HG02763 (cell line): Measurements from ENCODE around the gene EPN3.

Experiments used
- ATAC-seq: cut with Tn5 transposase; IDR thresholded peaks from one replicate; pipeline ENCODE4 v1.9.1; 2021; ENCODE audit warnings: mild to moderate bottlenecking, moderate library complexity; ENCODE audit not compliant: unreplicated experiment

EPN3 gene

DNA sequence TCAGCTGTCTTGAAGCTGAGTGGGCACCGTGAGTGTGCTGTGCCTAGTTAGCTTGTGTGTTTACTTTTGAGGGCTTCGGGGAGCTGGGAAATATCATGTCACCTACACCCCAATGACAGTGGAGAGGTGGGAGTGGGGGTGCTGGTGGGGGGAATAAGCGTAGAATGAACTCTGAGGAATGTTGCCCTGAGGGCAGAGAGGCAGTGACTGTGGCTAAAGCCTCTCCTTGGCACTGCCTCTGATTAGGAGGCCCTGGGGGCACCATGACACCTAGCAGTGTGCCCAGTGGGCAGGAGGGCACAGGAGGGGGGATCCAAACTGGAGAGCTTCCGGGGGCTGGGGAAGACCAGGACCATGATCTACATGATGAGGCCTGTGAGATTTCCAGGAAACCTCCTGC, 52.8 kb downstream of the EPN3 start:
- no peak for ATAC-seq

DNA sequence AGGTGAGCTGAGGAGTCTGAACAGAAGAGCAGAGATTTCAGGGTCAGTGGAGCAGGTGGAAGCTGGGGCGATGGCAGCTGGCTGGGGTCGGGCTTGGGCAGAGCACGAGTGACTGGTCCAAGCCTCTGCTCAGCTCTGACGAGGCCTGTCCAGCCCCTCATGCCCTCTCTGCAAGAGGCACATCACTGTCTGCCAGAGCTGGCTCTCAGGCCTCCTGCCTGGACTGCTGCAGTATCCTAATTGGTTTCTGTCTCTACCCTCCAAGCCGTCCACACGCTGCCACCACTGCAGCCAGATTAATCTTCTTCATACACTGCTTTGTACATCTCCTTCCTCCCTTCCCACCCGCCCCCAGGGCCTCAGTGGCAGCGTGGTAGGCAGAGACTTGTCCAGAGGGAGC, 53.4 kb downstream of the EPN3 start:
- no peak for ATAC-seq

DNA sequence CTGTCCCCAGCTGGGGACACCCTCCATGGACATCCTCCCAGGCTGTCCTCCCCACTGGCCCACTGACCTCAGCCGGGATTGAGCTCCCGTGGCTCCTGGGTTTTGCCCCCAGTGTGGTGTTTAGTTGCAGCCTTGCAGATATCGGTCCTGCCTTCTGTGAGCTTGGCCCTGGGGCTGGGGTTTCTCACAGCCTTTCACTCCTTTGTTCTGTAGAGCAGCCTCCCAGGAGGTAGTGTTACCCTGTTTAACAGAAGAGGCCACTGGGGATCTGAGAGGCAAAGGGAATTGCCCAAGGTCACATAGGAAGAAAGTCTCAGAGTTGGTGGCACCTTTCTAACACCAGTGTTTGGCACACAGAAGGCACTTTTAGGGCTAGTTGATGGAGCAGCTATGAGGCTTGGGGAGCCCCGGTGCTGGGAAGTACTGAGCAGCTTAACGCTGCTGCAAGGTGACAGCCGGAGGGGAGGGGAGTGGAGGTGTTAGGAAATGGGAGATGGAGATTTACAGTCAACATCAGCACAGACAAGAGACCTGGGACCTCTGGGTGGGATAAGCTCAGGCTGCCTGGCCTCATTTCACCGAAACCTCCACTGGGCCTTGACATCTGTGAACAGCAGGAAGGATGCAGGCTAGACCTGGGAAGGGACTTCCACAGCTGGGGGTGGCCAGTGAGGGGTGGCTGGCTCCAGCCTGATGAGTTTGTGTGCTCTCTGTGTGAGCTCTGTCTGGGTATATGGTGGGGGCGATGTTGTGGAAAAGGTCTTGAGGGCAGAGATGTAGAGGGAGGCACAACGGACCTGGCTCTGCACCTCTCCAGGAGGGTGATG, 54.1 kb downstream of the EPN3 start:
- no peak for ATAC-seq

DNA sequence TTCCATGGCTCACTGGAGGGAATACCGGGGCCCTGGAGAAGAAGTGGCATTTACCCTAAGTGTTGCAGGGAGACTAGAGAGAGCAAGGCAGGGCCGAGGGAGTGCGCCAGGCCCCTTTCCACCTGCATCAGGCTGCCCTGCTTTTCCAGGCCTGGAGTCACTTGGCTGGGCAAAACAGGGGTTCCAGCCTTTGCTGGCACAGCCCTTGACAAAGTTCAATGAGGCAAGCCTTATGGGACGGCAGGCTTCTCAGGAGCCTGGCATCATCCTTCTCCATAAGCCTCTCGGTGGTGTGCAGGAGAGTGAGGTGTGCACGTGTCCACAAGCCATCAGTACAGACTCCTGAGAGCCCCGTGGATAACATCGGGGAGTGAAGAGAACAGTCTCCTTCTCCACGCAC, 55.0 kb downstream of the EPN3 start:
- no peak for ATAC-seq

DNA sequence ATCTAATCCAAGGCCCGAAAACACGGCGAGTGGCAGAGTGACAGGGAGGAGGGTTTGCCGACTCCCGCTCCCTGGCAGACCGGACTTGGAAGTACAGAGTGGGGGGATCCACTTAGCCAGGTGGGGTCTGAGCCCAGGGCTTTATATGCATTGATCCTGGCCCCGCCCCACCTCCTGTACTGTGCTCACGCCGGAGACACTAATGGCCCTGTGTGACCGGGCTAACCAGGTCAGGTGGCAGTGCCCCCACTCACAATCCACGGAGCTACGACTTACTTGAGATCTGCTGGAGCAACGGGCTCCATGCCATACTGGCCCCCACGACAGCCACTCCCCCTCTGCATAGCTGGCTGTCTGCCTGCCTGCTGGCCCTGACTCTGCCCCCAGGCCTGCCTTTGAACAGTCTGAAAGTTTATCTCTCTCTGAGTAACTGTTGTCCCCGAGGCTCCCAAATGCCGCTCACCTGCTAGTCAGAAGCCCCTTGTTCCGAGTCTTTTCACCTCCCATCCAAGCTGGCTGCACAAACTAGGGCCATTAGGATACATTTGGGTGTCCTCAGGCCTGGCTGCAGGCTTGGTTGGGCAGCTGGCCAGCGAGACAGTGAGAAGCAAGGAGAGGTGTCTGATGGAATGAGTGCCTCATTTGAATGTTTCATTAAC, 56.0 kb downstream of the EPN3 start:
- ATAC-seq = no peak

DNA sequence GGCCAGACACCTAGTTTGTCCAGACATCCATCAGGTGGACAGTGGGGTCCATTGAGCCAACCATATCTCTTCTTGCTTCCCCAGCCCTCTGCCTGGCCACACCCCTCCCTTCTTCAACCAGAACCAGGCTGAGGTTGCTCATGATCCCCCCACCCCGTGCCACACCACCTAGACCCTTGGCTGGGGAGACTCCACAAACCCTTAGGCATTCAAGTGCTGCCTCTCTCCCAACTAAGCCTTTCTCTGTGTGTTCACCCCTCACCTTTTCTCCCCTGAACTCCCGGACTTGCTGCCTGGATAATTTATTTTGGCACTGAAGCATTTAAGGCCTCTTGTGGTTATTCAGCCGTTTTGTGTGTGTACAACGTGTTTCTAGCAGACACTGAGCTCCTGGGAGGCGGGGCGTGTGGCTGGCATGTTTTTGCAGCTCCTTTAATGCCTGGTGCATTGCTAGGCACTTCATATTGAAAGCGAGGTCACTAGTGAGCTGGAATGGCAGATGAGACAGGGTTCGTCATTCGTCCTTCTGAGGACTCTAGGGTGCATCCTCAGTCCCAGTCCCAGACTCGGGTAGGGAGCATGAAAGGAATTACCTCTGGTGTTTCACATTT, 56.7 kb downstream of the EPN3 start:
- no peak for ATAC-seq

DNA sequence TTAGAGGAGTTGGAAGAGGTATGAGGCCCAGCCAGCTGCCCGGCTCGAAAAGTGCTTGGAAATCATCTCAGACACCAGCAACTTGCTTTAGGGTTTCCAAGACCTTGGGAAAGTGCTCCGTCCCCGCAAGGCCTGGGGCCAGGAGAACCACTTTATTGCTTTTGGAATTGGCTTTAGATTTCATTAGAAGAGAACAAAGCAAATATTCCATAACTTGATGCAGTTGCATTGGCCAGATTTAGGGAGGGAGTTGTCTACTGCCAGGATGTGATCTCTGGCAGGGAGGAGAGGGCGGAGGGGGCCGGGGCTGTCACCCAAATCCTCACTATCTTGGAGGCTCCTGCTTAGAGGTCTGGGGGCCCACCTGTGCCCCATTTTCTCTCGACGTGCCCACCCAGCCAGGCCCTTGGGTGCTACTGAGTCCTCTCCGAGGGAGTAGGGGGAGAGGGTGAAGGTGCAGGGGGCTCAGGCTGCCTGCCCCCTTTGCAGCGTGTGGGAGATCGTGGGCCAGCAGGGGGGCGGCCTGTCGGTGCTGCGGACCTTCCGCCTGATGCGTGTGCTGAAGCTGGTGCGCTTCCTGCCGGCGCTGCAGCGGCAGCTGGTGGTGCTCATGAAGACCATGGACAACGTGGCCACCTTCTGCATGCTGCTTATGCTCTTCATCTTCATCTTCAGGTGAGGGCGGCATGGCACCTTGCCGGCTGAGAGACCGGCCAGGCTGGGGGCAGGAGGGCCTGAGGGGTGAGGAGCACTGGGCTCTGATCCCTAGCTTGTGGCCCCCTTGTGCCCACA, 58.6 kb downstream of the EPN3 start:
- ATAC-seq = no peak

DNA sequence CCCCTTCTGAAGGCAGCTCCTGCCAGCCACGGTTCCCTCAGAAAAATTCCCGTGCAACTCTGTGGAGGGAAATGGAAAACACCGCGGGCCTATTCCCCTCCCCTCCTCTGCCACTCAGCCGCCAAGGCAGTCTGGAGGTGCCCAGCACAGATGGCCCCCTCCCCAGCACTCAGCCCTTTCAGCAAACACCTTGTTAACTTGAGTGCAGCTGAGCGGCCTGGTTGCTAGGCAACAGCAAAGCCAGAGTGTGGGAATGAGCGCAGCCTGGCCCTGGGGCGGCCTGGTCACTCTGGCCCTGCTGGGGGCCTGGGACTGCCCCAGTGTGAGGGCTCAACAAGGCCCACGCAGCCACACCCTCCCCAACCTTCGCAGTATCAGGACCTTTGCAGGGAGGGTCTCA, 60.8 kb downstream of the EPN3 start:
- ATAC-seq = no peak
